K562 (cell line): ENCODE results near the gene RABGAP1L. TPM values are rescaled to one million over a fixed set of nuclear protein-coding genes. Genes with fewer than 3 reads are reported as not detected.
"Not testable (repeated sequence)": the region's sequence is repeated elsewhere in the genome, so short reads cannot be mapped to it uniquely, and the experiment has no call there.

Experiments used
- ATAC-seq: fragments of 200-7000 bp; cut with Tn5 transposase; 3 replicates; pipeline ENCODE4 v1.9.1; 2020; ENCODE audit warnings: moderate library complexity
- BruUV-seq: library from RNA; stranded (reverse); fragments of 400-500 nt; replicated peaks from 2 replicates; lab custom pipeline; 2021; lab: Mats Ljungman, UMichigan
- CTCF ChIA-PET: fragments of 300-600 bp; formaldehyde crosslinking; extraction: SDS; loops from one replicate; lab custom pipeline; 2021; ENCODE audit warnings: low intra/inter-chr PET ratio; lab: Yijun Ruan, JAX
- POLR2A ChIA-PET: fragments of 300-600, 350-650 bp; sonication (Branson Sonifier 250); formaldehyde crosslinking; extraction: SDS; loops from one replicate; lab custom pipeline; 2021; ENCODE audit warnings: antibody characterized with exemption, inconsistent platforms; lab: Yijun Ruan, JAX
- DNase-seq, 4 experiments: peaks; one replicate each; pipeline versions ENCODE4 v3.0.0 to v3.0.0-alpha.2; 2011 to 2018; ENCODE audit warnings: low spot score in 3 of 4, mixed read lengths in 3 of 4; ENCODE audit errors: extremely low read depth in 1 of 4
- FAIRE-seq: peaks from 2 replicates; lab custom pipeline; 2011; peaks lifted over from hg19 to GRCh38; lab: Jason Lieb, UNC
- H2AFZ ChIP-seq: 2 replicates; pipeline ENCODE4 v1.6.0; 2011; ENCODE audit warnings: low read depth, low read length, control low read depth, inconsistent platforms
- H3K27ac ChIP-seq: fragments of 200-600 bp; 3 replicates; pipeline ENCODE4 v1.8.0; 2011; ENCODE audit warnings: low read depth, mild to moderate bottlenecking, control low read depth, inconsistent platforms, low read length, moderate library complexity, mixed read lengths; ENCODE audit errors: extremely low read depth
- H3K27me3 ChIP-seq, 2 experiments: fragments of 300-600 bp in 1 of 2; 2 replicates in 1 of 2; 3 replicates in 1 of 2; pipeline versions ENCODE4 v1.6.0 to v1.8.0; 2011; ENCODE audit warnings: inconsistent platforms in 2 of 2, low read length in 2 of 2, mild to moderate bottlenecking in 1 of 2, mixed read lengths in 1 of 2, moderate library complexity in 1 of 2; ENCODE audit not compliant: control insufficient read depth in 2 of 2, insufficient read depth in 2 of 2
- H3K36me3 ChIP-seq: fragments of 300-600 bp; 3 replicates; pipeline ENCODE4 v1.8.0; 2011; ENCODE audit warnings: mild to moderate bottlenecking, low read length, inconsistent platforms; ENCODE audit not compliant: control insufficient read depth, insufficient read depth
- H3K4me1 ChIP-seq, 2 experiments: fragments of 200-600 bp in 1 of 2; replicated peaks in 1 of 2; 2 replicates in 1 of 2; 3 replicates in 1 of 2; pipeline versions ENCODE4 v1.5.1 to v1.8.0; 2011; ENCODE audit warnings: inconsistent platforms in 2 of 2, low read length in 2 of 2, mild to moderate bottlenecking in 1 of 2, mixed read lengths in 1 of 2, moderate library complexity in 1 of 2; ENCODE audit not compliant: control insufficient read depth in 2 of 2, insufficient read depth in 2 of 2
- H3K4me2 ChIP-seq: 2 replicates; pipeline ENCODE4 v1.6.1; 2011; ENCODE audit warnings: low read length, control low read depth, inconsistent platforms, mixed read lengths; ENCODE audit not compliant: insufficient read depth
- H3K4me3 ChIP-seq: fragments of 200-600 bp; sonication (generic), shearing (Covaris generic); 2 replicates; pipeline ENCODE4 v1.5.1; 2016; ENCODE audit warnings: control low read depth, inconsistent platforms
- H3K79me2 ChIP-seq: fragments of 200-600 bp; 3 replicates; pipeline ENCODE4 v1.8.0; 2011; ENCODE audit warnings: low read length, inconsistent platforms; ENCODE audit not compliant: control insufficient read depth, insufficient read depth
- H3K9ac ChIP-seq, 2 experiments: 2 replicates each; pipeline versions ENCODE4 v1.6.0 to v1.6.1; 2011; ENCODE audit warnings: low read depth in 2 of 2, low read length in 2 of 2, control low read depth in 1 of 2, inconsistent platforms in 1 of 2, mild to moderate bottlenecking in 1 of 2, mixed read lengths in 1 of 2; ENCODE audit not compliant: insufficient read depth in 1 of 2
- H3K9me1 ChIP-seq: one replicate; pipeline ENCODE4 v1.6.0; 2011; ENCODE audit warnings: inconsistent platforms, mild to moderate bottlenecking, low read length, moderate library complexity; ENCODE audit not compliant: control insufficient read depth, insufficient read depth
- H3K9me3 ChIP-seq: replicated peaks from 2 replicates; pipeline ENCODE4 v1.5.1; 2011; ENCODE audit warnings: low read depth, low read length, inconsistent platforms; ENCODE audit not compliant: control insufficient read depth, insufficient read depth
- H4K20me1 ChIP-seq: replicated peaks from 2 replicates; pipeline ENCODE4 v1.6.1; 2011; ENCODE audit warnings: low read length, inconsistent platforms, mixed read lengths; ENCODE audit not compliant: control insufficient read depth, insufficient read depth
- ELF2 ChIP-seq: fragments of 250-450 bp; sonication (Bioruptor Pico); IDR thresholded peaks from 2 replicates; pipeline ENCODE4 v1.5.0; 2021; ENCODE audit warnings: mild to moderate bottlenecking
- ILK ChIP-seq: fragments of 450-650 bp; IDR thresholded peaks from 2 replicates; pipeline ENCODE4 v1.6.1; 2016; ENCODE audit warnings: missing genetic modification characterization, low read depth, mild to moderate bottlenecking, missing compliant biosample characterization, moderate library complexity, borderline replicate concordance
- RNF219 ChIP-seq: fragments of 250-450 bp; sonication (Bioruptor Pico); IDR thresholded peaks from 2 replicates; pipeline ENCODE4 v1.5.0; 2022; ENCODE audit warnings: mild to moderate bottlenecking
- WGBS: fragments of 100-300 bp; shearing (Covaris generic); methylation state at CpG from one replicate; pipeline ENCODE4 v1.1.6; 2016; ENCODE audit warnings: low coverage, mixed read lengths; ENCODE audit not compliant: insufficient coverage; ENCODE audit errors: missing lambda C conversion rate; 5-methylcytosine and 5-hydroxymethylcytosine counted together
- in situ Hi-C: fragments of 300-500 bp; cut with MboI; formaldehyde crosslinking; loops from 4 replicates; pipeline ENCODE4 v1.15.0; 2018; ENCODE audit warnings: inconsistent platforms, mixed read lengths
- intact Hi-C: fragments of 100-400 bp; cut with micrococcal nuclease; formaldehyde crosslinking; loops from 2 replicates; pipeline ENCODE4 v1.14.2; 2022
- polyA plus RNA-seq, 8 experiments: library from polyadenylated mRNA; depleted of rRNA in 4 of 8; stranded (reverse) in 5 of 8; unstranded in 3 of 8; fragments of >200 nt; fragmentation: Nextera tagmentation in 2 of 8; fragmentation: Illumina TruSeq in 1 of 8; extraction: Ambion mirVana in 2 of 8; extraction: Trizol in 1 of 8; gene quantifications; 2 replicates each; pipeline versions ENCODE4 v1.2.1 to v1.2.3, GENCODE V29; 2011 to 2014; ENCODE audit warnings: inconsistent platforms in 1 of 8, missing spikeins in 1 of 8
- total RNA-seq, 7 experiments: library from RNA; depleted of rRNA in 6 of 7; stranded (reverse); fragments of >200 nt in 6 of 7; fragmentation: Illumina TruSeq in 2 of 7; extraction: Trizol in 2 of 7; gene quantifications; 2 replicates each; pipeline versions ENCODE4 v1.2.1 to v1.2.3, GENCODE V29; 2011 to 2021; ENCODE audit warnings: low replicate concordance in 1 of 7

Gene RABGAP1L
- total and polyA plus RNA-seq, 9 of the 15 experiments (the other 6 are each of a cell fraction or from before 2014, with no cell fraction given), result 16.5 to 44.9 (median 26.7) TPM

DNA sequence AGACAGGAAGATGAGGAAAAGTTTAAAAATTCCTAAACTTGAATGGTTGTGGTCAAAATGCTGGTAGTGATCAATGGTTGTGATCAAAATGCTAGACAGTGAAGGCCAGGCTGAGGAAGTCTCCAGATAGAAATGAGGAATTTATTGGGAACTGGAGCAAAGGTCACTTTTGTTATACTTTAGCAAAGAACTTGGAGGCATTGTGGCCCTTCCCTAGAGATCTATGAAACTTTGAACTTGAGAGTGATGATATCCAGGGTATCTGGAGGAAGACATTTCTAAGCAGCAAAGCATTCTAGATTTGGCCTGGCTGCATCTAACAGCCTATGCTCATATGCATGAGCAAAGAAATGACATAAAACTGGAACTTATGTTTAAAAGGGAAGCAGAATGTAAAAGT lies 35.5 kb upstream of the RABGAP1L start (continued):
- TF ChIP-seq RNF219 (no peak), ELF2 (CRISPR knock-in tag) (no peak), ILK (tag) (no peak)

DNA sequence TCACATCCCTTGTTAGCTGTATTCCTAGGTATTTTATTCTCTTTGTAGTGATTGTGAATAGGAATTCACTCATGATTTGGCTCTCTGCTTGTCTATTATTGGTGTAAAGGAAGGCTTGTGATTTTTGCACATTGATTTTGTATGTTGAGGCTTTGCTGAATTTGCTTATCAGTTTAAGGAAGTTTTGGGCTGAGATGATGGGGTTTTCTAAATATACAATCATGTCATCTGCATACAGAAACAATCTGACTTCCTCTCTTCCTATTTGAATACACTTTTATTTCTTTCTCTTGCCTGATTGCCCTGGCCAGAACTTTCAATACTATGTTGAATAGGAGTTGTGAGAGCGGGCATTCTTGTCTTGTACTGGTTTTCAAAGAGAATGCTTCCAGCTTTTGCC lies 32.1 kb upstream of the RABGAP1L start:
- 17% methylated on average over 1 of the region's 1 CpG for WGBS
- H3K4me3 ChIP-seq, H3K79me2 ChIP-seq, H3K9ac ChIP-seq, H3K36me3 ChIP-seq, H2AFZ ChIP-seq, H3K9me3 ChIP-seq, H3K27me3 ChIP-seq, BruUV-seq, FAIRE-seq, in situ Hi-C loops, intact Hi-C loops, DNase-seq, H3K4me2 ChIP-seq, H3K27ac ChIP-seq, CTCF ChIA-PET, H3K9me1 ChIP-seq, ATAC-seq, H3K4me1 ChIP-seq, H4K20me1 ChIP-seq: not testable (repeated sequence)
- POLR2A ChIA-PET, result interaction anchor here (1.2 kb wide), 1 partner anchor 12 kb away, joined by 3 read pairs; no protein-coding TSS in a partner anchor
